Ovary (tissue), 10 donors: ENCODE data around the gene KRTAP2-4. TPM values are rescaled to one million over a fixed set of nuclear protein-coding genes. Genes with fewer than 3 reads are reported as not detected.
"Not testable (repeated sequence)": the region's sequence is repeated elsewhere in the genome, so short reads cannot be mapped to it uniquely, and the experiment has no call there.

ENCODE experiments used
- DNase-seq, 5 donors: peaks; one replicate each; pipeline ENCODE4 v3.0.0-alpha.2; 2019 to 2020
- H3K27ac ChIP-seq, 2 donors: fragments of 200-600 bp; one replicate each; pipeline versions ENCODE4 v1.5.1 to v1.8.0; 2019 to 2022
- H3K27me3 ChIP-seq: fragments of 200-600 bp; one replicate; pipeline ENCODE4 v1.8.0; 2022
- H3K36me3 ChIP-seq: fragments of 200-600 bp; sonication (generic); one replicate; pipeline ENCODE4 v1.5.1; 2019
- H3K4me1 ChIP-seq: one replicate; pipeline ENCODE4 v1.8.1; 2013; ENCODE audit warnings: mild to moderate bottlenecking, moderate library complexity; ENCODE audit not compliant: insufficient read depth
- H3K4me3 ChIP-seq: fragments of 200-600 bp; sonication (generic); one replicate; pipeline ENCODE4 v1.5.1; 2017
- H3K9me3 ChIP-seq, 2 donors: fragments of 200-600 bp in 1 of 2; sonication (generic) in 1 of 2; one replicate each; pipeline versions ENCODE4 v1.5.1 to v1.8.1; 2013 to 2019; ENCODE audit warnings: mild to moderate bottlenecking in 1 of 2, moderate library complexity in 1 of 2
- EP300 ChIP-seq: sonication (generic); formaldehyde crosslinking; IDR thresholded peaks from one replicate; pipeline ENCODE4 v1.6.1; 2017; ENCODE audit warnings: antibody characterized with exemption
- POLR2A ChIP-seq: fragments of 450-650 bp; IDR thresholded peaks from one replicate; pipeline ENCODE4 v1.6.1; 2017; ENCODE audit warnings: antibody characterized with exemption, mild to moderate bottlenecking, moderate library complexity
- WGBS, 3 donors: extraction: QIAGEN DNeasy Blood & Tissue Kit in 1 of 3; methylation state at CpG; one replicate each; pipeline versions ENCODE4 v1.1.5 to v1.1.7; 2013 to 2017; 5-methylcytosine and 5-hydroxymethylcytosine counted together
- intact Hi-C, 4 donors: fragments of 100-400 bp; cut with DNase I; formaldehyde crosslinking; loops; one replicate each; pipeline versions ENCODE4 v1.11.0 to v1.15.1; 2022 to 2023
- long read RNA-seq, 3 donors: library from polyadenylated mRNA in 2 of 3; unstranded in 2 of 3; transcript quantifications; one replicate each; pipeline ENCODE4 v2.0.0 and lab custom pipeline, GENCODE V29; 2021 to 2026
- polyA plus RNA-seq, 2 donors: library from polyadenylated mRNA; stranded (reverse); fragments of 200-250 nt in 1 of 2; fragments of 350-450 nt in 1 of 2; fragmentation: Illumina TruSeq in 1 of 2; extraction: RNeasy Lipid Tissue Mini Kit (QIAGEN cat#74804) in 1 of 2; gene quantifications; one replicate each; pipeline ENCODE4 v1.2.3, GENCODE V29; 2013 to 2014
- total RNA-seq, 7 donors: library from RNA; depleted of rRNA in 2 of 7; stranded (reverse); fragments of >200 nt in 2 of 7; fragmentation: NEBNext Ultra II Directional in 3 of 7; extraction: Animal tissue kit (Norgen Biotek cat#: 25700) in 3 of 7; gene quantifications; one replicate each; pipeline versions ENCODE4 v1.1.0 to v1.2.4, GENCODE V29; 2016 to 2023
- TF ChIP-seq, protein P1 (sequence below), 3 donors: fragments of 450-650 bp in 2 of 3; fragments of 200-600 bp in 1 of 3; IDR thresholded peaks; one replicate each; pipeline versions ENCODE4 v1.5.1 to v1.8.0; 2016 to 2022; ENCODE audit warnings: antibody characterized with exemption in 3 of 3, mild to moderate bottlenecking in 1 of 3
- donor health status: DM: no; HTN: no; CAD: no; lungs with moderate emphysema.
- donor health status: DM: no; HTN: no; CAD: no.
- donor health status: Bipolar disorder and iron deficiency.
- donor health status: DM: yes; HTN: yes; CAD: no.
- donor health status: DM: no; HTN: no; CAD: no.
- donor health status: DM: yes; HTN: yes; CAD: no.

Gene KRTAP2-4, protein sequence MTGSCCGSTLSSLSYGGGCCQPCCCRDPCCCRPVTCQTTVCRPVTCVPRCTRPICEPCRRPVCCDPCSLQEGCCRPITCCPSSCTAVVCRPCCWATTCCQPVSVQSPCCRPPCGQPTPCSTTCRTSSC
- total RNA-seq (not detected), polyA plus RNA-seq (not detected)
- long read RNA-seq, donor 1: 0 reads
- long read RNA-seq, donor 2: 0 reads
- long read RNA-seq, donor 3: 0 reads

DNA sequence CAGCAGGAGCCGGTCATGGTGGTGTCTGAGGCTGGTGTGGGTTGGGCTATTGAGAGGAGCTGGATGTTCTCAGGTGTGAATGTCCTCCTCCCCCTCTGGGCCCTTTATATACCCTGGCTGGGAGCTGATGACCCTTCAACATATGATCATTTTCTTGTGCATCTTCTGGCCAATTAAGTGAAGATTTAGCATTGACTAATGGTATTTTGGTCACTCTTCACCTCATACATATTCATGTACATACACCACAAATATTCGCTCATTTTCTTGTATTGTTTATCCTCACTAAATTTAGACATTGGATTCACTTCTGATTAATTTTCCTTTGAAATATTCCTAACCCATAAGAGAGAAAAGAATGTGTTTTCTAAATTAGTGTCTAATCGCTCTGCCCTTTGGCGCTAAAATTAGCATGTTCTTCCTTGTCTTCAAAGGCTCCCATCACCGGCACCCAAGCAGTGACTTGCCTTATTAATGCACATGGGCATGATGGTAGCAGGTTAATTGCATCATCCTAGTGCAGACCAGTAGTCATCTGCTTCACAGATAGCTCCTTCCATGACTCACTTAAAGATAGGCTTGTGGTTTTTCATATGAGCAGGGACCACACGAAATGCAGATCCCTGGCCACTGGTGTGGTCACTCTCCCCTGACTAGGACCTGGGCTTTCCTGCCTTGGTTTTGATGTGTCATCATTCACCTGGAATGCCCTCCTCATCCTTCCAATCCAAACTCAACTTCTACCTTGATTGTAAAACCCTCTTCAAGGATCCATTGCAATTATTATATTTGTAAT is at the start of gene KRTAP2-4:
TSS of gene KRTAP2-4 (minus strand) at position 51 of the 796 bp plus-strand sequence. CDS start at position 17, 34 bp downstream.
- H3K36me3 ChIP-seq: no peaks in the 10 kb centered on the region
- intact Hi-C loops: no loop called here
- H3K4me1 ChIP-seq: no peaks in the 10 kb centered on the region
- H3K27me3 ChIP-seq: no peaks in the 10 kb centered on the region
- H3K27ac ChIP-seq: no peak within 1 kb of the TSS
- TF ChIP-seq, protein P1, sequence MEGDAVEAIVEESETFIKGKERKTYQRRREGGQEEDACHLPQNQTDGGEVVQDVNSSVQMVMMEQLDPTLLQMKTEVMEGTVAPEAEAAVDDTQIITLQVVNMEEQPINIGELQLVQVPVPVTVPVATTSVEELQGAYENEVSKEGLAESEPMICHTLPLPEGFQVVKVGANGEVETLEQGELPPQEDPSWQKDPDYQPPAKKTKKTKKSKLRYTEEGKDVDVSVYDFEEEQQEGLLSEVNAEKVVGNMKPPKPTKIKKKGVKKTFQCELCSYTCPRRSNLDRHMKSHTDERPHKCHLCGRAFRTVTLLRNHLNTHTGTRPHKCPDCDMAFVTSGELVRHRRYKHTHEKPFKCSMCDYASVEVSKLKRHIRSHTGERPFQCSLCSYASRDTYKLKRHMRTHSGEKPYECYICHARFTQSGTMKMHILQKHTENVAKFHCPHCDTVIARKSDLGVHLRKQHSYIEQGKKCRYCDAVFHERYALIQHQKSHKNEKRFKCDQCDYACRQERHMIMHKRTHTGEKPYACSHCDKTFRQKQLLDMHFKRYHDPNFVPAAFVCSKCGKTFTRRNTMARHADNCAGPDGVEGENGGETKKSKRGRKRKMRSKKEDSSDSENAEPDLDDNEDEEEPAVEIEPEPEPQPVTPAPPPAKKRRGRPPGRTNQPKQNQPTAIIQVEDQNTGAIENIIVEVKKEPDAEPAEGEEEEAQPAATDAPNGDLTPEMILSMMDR (IDR thresholded peaks at IDR 0.05): no peak
- TF ChIP-seq POLR2A: no peak
- TF ChIP-seq EP300: no peak
- H3K9me3 ChIP-seq: no peaks in the 10 kb centered on the region
- DNase-seq: no peak
- no peak within 1 kb of the TSS for H3K4me3 ChIP-seq
- 85 to 90% (median 85%) methylated on average over 6 of the region's 6 CpGs for WGBS, 3 donors

DNA sequence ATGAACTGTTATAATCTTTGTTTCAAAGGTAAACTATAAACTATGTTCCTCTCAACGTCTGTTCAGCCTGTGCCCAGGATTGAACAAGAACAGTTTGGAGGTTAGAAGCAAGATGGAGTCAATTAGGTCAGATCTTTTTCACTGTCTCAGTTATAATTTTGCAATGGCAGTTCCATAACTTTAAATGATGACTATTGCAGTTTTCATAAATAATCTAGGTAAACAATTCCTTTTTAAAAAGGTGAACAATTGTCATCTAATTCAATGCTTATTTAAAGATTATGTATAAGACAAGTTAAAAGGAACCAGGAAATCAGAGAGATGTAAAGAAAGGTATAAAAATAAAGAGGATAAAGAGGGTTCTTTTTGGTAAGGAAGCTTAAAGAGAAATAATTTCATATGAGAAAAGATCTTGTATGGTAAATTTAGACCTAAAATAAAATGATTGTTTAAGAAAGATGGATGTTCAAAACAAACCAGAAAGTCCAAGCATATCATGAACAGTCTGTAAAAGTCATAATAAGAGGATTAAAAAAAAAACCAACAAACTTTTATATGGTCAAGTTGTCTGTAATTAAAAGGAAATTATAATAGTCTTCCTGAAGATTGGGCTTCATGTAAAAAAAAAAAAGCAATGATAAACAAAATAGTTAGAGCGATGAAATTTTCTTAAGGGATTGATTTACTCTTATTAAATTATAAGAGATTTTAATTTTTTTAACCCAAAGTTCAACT is 45.6 kb upstream of the KRTAP2-4 start:
- TF ChIP-seq POLR2A: no peak
- no peak for TF ChIP-seq EP300
- TF ChIP-seq, protein P1 (IDR thresholded peaks at IDR 0.05): no peak
- intact Hi-C loops: no loop called here

DNA sequence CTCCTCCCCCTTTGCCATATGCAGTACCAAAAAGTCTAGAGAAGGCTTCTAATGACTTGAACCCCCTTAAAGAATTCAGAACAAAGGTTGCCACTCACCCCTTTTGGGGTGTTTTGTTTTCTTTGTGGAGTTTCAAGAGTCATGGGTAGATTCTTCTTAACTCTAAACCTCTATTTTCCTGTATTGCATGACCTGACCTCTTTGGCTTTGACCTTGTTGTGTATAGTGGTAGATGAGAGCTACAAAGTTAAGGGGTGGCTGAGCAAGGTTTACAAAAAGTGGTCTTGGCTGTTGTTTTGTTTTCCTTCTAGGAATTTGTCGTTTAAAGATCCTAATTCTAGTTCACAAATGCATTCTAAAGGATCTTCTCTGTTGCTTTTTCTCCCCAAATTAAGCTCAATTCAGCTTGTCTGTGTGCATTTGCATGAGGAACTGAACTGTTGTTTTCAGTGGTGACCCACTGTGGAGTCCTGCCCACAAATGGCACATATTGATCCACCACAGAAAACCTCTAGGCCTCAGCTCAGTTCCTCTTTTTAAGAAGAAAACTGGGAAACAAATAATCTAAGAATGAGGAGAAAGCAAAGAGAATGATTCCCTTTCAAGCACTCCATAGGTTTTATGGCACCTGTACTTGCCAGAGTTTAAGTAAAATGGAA is 43.2 kb upstream of the KRTAP2-4 start:
- H3K36me3 ChIP-seq, H3K4me3 ChIP-seq, intact Hi-C loops, DNase-seq, H3K27ac ChIP-seq, H3K4me1 ChIP-seq, H3K27me3 ChIP-seq, H3K9me3 ChIP-seq: not testable (repeated sequence)
- WGBS, 3 donors: 0 to 3% (median 0%) methylated on average over 1 of the region's 1 CpG

More for the DNA sequence above, 45.6 kb upstream of the KRTAP2-4 start:
- no peaks in the 10 kb centered on the region for H3K27me3 ChIP-seq
- no peak overlapping the region for H3K27ac ChIP-seq
- WGBS, 3 donors: 66 to 76% (median 66%) methylated on average over 2 of the region's 2 CpGs
- no peak overlapping the region for H3K4me3 ChIP-seq
- no peaks in the 10 kb centered on the region for H3K4me1 ChIP-seq
- H3K9me3 ChIP-seq: no peaks in the 10 kb centered on the region
- no peak for DNase-seq
- no peaks in the 10 kb centered on the region for H3K36me3 ChIP-seq

DNA sequence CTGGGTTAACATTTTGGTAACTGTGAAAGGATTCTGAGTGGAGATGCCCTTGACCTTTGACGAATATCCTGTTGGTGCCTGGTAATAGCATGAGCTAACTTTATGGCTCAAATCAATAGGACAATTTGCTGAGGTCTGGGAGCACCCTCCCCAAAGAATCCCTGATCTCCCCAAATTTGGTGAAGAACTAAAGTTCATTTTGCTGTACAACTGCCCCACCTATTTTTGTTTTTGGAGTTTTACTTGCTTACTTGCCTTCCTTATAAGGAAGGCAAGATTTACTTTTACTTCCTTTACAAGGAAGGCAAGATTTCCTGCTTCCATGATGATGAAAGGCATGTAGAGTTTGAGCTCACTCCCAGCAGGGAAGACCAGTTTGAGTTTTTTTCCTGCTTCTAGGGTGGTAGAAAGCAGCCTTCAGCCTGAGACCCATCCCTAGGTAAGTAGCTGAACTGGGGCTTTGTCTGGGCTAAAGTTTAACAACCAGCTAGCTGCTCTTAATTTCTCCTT is 42.3 kb upstream of the KRTAP2-4 start:
- no peak overlapping the region for H3K27ac ChIP-seq
- WGBS, 3 donors: 36 to 58% (median 42%) methylated on average over 1 of the region's 1 CpG
- no peaks in the 10 kb centered on the region for H3K36me3 ChIP-seq
- intact Hi-C loops: no loop called here
- no peaks in the 10 kb centered on the region for H3K4me1 ChIP-seq
- no peaks in the 10 kb centered on the region for H3K9me3 ChIP-seq
- H3K27me3 ChIP-seq: no peaks in the 10 kb centered on the region
- TF ChIP-seq POLR2A: no peak
- H3K4me3 ChIP-seq: no peak overlapping the region
- DNase-seq: no peak

DNA sequence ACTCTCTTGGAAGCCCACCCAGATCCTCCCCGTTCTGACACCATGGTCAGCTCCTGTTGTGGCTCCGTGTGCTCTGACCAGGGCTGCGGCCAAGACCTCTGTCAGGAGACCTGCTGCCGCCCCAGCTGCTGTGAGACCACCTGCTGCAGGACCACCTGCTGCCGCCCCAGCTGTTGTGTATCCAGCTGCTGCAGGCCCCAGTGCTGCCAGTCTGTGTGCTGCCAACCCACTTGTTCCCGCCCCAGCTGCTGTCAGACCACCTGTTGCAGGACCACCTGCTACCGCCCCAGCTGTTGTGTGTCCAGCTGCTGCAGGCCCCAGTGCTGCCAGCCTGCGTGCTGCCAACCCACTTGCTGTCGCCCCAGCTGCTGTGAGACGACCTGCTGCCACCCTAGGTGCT is 39.7 kb upstream of the KRTAP2-4 start, which contains the start of gene KRTAP4-9:
TSS of gene KRTAP4-9 (plus strand) at position 43 of the 400 bp plus-strand sequence. CDS start at position 43, 0 bp downstream.
- intact Hi-C loops, H3K27ac ChIP-seq, DNase-seq, H3K36me3 ChIP-seq, H3K27me3 ChIP-seq, H3K9me3 ChIP-seq, H3K4me3 ChIP-seq, H3K4me1 ChIP-seq: not testable (repeated sequence)
- 53 to 66% (median 59%) methylated on average over 4 to 10 of the region's 10 CpGs for WGBS, 3 donors

DNA sequence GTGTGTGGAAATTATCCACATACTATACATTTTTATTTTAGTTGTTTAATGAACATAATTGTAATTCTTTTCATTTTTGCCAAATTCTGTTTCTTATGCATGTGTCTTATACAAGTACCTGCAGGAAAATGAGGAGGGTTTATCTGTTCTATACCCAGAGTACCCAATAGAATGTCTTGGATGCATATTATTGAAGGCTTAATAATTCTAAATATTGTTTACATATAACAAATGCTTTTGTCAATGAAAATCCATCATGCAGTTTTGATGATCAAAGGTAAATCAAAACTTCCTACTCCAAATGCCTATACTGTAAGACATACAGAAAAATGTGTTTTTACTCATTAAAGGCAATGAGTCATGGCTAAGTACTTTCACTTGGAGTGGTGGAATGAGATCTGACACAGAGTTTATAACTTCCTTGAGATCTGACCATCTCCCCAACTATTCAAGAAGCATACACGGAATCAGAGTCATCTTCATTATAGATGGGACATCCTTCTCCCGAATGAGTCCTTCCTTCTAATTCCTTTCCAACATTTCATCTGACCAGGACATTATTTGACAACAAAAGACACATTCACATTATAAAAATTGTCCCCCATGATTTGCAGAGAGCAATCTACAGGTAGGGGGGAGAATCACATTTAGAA is 38.8 kb upstream of the KRTAP2-4 start:
- not testable (repeated sequence) for H3K4me3 ChIP-seq, H3K27me3 ChIP-seq, H3K27ac ChIP-seq, H3K36me3 ChIP-seq, H3K9me3 ChIP-seq, DNase-seq, H3K4me1 ChIP-seq
- intact Hi-C loops: loop anchor here in 1 of 4 donors (5.0 kb wide), 1 partner anchor 63 kb away; the partner anchor contains the start of gene KRTAP4-3
- 76 to 88% (median 82%) methylated on average over 2 of the region's 2 CpGs for WGBS, 3 donors
